ENCODE measurements around the gene ALX3. TPM values are rescaled to one million over a fixed set of nuclear protein-coding genes. Genes with fewer than 3 reads are reported as not detected.

Gene ALX3
- not detected in 5 replicates for total RNA-seq (2022; extraction: Qiagen RNA extraction; ENCODE audit: low read depth)

DNA sequence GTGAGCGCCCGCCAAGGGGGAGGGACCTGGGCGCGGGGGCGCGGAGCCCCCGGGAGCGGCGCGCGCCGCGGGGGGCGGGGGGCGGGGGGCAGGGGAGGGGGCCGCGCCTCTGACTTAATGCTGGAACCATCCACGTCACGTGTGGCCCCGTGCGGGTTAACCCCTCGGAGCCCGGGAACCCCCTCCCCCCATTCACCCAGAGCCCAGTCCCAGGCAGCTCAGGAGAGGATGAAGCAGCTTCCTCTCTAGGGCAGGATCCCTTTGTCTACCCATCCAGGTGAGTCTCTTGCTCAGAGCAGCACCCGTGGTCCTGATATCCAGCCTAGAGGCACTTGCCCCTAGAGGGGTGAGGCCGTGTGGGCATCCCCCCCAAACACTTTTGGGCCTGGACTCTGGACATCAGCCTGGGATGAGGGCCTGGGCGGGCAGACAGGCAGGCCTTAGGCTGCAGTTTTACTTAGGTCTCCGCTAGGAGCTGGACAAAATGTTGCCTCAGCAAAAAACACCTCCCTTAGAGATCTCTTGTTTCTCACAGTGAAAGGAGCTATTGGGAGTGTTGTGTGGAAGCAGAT lies at the start of gene ALX3:
TSS of gene ALX3 (minus strand) at position 2 of the 572 bp plus-strand sequence. CDS start 60 bp downstream, outside the sequence.

GRCh38 chr1:110112143-110112542 lies 41.7 kb upstream of the ALX3 start, which contains the start of gene UBL4B:
UBL4B (plus strand) TSS chr1:110112443; CDS start chr1:110112535, 92 bp downstream.

GRCh38 chr1:110034451-110035235 lies 35.8 kb downstream of the ALX3 start, which contains the start of gene STRIP1:
STRIP1 (plus strand) TSS chr1:110034624; CDS start chr1:110034638, 14 bp downstream.

Other genes with a start within 250 kb of the ALX3 start
- 10.2 to 20.8 TPM (median 20.3 TPM) in 5 replicates for gene CSF1, start 159.8 kb downstream of the ALX3 start, total RNA-seq (2022; extraction: Qiagen RNA extraction; ENCODE audit: low read depth)
- 43.5 to 60.0 TPM (median 49.5 TPM) in 5 replicates for gene AHCYL1, start 85.9 kb downstream of the ALX3 start, total RNA-seq (2022; extraction: Qiagen RNA extraction; ENCODE audit: low read depth)
- gene STRIP1, start 36.0 kb downstream of the ALX3 start, total RNA-seq (2022; extraction: Qiagen RNA extraction; ENCODE audit: low read depth) = 10.8 to 14.4 TPM (median 13.3 TPM) in 5 replicates
- not detected in 5 replicates for gene UBL4B, start 41.8 kb upstream of the ALX3 start, total RNA-seq (2022; extraction: Qiagen RNA extraction; ENCODE audit: low read depth)
- gene SLC6A17, start 79.8 kb upstream of the ALX3 start, total RNA-seq (2022; extraction: Qiagen RNA extraction; ENCODE audit: low read depth) = 2.6 to 6.2 TPM (median 4.7 TPM) in 5 replicates
- 2.4 to 5.0 TPM (median 3.8 TPM) in 5 replicates for gene KCNC4, start 139.6 kb upstream of the ALX3 start, total RNA-seq (2022; extraction: Qiagen RNA extraction; ENCODE audit: low read depth)

All from A549 treated with ZK216348 at 1 μM for 4 hours (cell line).